HT1080 (cell line): Measurements from ENCODE around the gene MELTF. TPM values are rescaled to one million over a fixed set of nuclear protein-coding genes. Genes with fewer than 3 reads are reported as not detected.

Experiments
- DNase-seq: peaks from one replicate; pipeline ENCODE4 v3.0.0-alpha.2; 2015; ENCODE audit warnings: low read depth
- total RNA-seq: library from RNA; depleted of rRNA; stranded (reverse); fragments of >200 nt; shearing (Covaris generic); gene quantifications from 2 replicates; pipeline ENCODE4 v1.2.3, GENCODE V29; 2014

The MELTF gene
- total RNA-seq, 1 experiment from 2014 or later, result 97.0 TPM

DNA sequence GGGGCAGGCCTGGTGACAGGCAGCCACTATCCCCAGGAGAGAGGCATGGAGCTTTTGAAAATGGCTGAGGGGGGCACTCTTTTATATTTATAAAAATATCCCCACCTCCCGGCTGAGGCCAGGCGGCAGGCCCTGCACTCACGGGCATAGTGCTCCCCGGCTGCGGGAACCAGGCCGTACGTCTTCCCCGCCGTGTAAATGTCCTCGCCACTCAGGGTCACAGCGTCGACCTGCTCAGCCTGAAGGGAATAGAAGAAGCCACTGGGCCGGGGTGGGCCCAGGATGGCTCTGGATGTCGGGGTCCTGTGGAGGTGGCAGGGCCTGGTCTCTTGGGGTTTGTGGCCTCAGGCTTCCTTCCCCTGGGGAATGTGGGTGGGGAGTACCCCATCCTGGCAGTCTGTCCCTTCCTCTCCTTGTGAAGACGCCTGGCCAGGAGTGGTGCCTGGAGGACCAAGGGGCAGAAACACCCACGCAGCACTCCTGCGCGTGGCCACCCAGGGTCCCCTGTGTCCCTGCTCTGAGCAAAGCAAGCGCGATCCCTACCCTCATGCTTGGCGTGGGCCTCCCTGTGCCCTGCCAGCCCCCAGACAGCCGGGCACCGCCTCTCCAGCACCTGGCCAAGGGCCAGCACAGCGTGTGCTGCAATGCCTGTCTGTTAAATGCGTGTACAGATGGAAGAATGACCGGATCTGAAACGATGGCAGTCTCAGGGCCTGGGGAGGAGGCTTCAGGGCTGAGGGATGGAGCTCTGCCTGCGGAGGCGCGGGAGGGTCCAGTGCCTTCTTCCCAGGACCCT lies 18.9 kb downstream of the MELTF start:
- no peak for DNase-seq

GRCh38 chr3:197009532-197010019 lies 20.0 kb downstream of the MELTF start:
- no peak for DNase-seq

- DNase-seq, result no peak
These were observed 21.0 kb downstream of the MELTF start for GRCh38 chr3:197008436-197009209.

DNA sequence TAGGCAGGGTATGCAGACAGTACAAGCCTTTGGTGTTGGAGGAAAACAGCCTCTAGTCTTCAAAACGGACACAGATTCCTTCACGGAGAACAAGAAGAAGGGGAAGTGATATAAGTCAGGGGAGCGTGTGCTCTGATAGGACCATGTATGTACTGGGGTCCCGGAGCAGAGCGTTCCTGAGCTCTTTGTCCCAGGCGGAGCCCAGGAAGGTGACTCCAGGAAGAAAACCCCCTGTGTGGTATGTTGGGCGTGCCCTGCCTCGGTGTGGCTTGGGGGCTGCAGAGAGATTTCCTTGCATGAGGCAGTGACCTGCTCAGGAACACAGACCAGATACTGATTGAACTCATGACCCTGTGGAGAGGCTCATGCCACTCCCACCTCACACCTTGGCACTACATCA lies 21.7 kb downstream of the MELTF start:
- no peak for DNase-seq

GRCh38 chr3:197007296-197007940 lies 22.2 kb downstream of the MELTF start:
- DNase-seq, result no peak

- no peak for DNase-seq
These were observed 22.8 kb downstream of the MELTF start for GRCh38 chr3:197006860-197007259.

GRCh38 chr3:197006446-197006845 lies 23.2 kb downstream of the MELTF start:
- DNase-seq, result no peak

- DNase-seq, result no peak
These were observed 25.9 kb downstream of the MELTF start for GRCh38 chr3:197003461-197004385.

- DNase-seq, result no peak
These were observed 26.7 kb downstream of the MELTF start for GRCh38 chr3:197002701-197003454.

- DNase-seq, result no peak
These were observed 27.5 kb downstream of the MELTF start for GRCh38 chr3:197001972-197002700.

DNA sequence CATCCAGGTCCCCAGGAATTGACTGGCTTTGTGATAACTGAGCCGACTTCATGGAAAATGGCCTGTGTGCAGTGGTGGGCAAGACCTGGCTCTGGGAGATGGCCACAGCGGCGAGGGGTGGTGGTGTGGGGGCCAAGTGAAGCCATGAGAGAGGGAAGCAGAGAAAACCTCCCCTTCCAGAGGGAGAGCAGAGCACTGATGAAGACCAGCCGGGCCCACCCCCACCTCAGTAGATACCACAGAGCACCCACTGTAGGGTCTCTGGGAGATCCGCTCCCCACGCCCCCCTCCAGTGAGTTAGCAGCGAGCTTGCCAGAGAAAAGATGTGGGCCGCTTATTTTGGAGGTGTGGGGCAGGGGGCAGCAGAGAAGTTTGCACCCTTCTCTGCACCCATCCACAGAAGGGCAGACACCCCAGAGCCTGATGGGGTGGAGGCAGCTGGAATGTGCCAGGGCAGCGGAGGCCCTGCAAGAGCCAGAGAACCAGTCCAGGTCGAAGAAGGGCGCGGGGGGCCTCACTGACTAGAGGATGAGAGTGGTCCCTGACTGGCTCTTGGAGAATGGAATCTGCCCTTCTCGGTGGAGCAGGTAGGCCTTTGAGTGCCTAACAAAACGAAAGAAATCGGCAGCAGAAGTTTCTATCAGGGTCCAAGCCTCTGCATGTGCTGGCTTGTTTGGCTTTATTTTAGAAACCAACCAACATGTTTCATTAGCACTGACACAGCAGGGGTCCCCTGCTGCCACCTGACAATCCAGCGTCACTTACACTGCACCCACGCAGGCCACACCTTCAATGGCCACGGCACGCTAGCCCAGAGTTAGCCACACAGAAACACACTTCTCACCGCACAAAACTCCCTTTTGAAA lies 28.3 kb downstream of the MELTF start:
- DNase-seq, result no peak

- DNase-seq, result peak; percentile 59
These were observed 29.4 kb downstream of the MELTF start for GRCh38 chr3:197000211-197000610.

DNA sequence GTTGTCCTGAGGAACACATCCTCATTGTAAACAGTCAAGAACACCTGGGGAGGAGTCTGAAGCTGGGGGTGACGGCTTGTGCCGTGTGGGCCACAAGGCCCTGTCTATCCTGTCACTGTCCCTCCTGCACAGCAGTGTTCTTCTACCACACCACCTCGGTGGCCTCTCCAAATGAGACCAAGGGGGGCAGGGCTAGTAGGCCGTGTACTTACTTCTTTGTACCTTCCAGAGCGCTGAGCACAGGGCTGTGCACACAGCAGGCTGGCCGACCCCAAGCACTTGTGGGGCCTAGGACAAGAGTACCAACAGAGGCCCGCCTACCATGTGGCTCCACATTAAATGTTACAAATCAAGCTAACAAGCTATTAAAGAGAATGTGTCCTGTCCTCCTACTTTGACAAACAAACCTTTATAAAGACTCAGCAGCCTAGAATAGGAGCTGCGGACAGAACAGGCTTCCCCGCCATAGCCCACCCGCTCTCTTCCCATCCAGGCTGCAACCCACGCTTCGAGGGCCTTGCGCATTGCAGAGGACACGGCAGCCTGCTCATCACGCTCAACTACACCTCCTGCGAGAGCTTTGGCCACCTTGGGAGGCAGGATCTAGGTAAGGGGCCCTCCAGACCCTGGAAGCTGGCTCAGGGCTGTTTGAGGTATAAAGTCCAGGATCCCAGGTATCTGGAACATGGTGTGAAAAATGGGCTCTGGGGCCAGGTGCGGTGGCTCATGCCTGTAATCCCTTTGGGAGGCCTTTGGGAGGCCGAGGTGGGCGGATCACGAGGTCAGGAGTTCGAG lies 30.5 kb downstream of the MELTF start:
- DNase-seq, result no peak

DNA sequence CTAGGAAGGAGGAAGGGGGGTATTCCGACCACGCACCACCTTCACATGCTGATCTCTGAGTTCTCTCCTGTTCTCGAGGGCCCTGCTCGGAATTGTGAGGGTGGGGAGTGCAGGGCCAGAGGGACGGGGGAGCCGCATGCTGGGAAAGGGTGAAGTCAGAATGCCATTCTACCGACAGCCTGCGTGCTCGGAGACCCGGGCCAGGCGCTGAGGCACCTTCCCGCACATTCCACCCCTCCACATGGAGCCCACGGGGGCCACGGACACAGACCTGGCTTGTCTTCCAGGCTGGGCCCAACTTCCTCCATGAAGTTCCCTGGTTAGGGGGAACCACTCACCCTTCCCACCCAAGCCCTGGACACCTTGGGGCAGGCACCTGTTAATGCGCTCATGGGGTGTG lies 32.3 kb downstream of the MELTF start:
- no peak for DNase-seq

GRCh38 chr3:196996454-196997265 lies 33.0 kb downstream of the MELTF start:
- DNase-seq, result no peak

GRCh38 chr3:196995646-196996355 lies 33.8 kb downstream of the MELTF start:
- DNase-seq, result no peak
